HG03139 (cell line): ENCODE measurements around the gene MYO7B.
A peak's percentile ranks its signal among the peaks of the same experiment; 100 is the strongest.
"Not testable (repeated sequence)": the region's sequence is repeated elsewhere in the genome, so short reads cannot be mapped to it uniquely, and the experiment has no call there.

ENCODE experiments used
- ATAC-seq: cut with Tn5 transposase; IDR thresholded peaks from one replicate; pipeline ENCODE4 v1.9.1; 2021; ENCODE audit not compliant: unreplicated experiment

Gene MYO7B

GRCh38 chr2:127551221-127551930, 15.9 kb downstream of the MYO7B start:
- ATAC-seq: no peak

DNA sequence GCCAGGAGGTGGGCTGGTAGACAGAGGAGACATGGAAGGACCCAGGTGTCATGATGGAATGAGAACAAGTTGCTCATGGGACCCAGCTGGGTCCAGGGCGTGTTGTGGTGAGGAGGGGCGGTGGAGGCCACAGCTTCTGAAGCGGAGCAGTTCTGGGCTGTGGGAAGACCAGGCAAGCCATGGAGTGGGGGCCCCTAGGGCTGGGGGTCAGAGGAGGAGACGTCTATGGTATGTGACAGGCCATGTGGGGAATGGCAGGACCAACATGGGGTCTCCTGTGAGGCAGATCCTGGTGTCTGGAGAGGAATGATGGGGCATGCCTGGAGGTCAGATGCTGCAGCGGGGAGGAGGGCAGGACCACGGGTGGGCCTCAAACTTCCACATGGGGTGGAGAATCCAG, 16.9 kb downstream of the MYO7B start:
- no peak for ATAC-seq

DNA sequence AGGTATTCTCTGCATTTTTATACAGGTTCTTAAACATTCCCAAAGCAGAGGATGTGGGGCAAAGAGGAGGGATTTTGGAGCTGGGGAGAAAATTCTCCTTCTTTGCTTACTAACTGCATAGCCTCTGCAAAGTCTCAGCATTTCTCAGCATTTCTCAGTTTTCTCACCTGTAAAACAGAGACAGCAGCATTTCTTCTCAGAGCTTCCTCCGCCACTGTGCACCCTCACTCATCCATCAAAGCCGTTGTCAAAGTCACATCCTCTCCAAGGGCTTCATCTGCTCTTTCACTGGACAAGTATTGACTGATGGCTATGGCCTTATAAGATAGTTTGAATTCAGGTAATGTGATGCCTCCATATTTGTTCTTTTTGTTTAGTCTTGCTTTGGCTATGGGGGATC, 17.4 kb downstream of the MYO7B start:
- no peak for ATAC-seq

DNA sequence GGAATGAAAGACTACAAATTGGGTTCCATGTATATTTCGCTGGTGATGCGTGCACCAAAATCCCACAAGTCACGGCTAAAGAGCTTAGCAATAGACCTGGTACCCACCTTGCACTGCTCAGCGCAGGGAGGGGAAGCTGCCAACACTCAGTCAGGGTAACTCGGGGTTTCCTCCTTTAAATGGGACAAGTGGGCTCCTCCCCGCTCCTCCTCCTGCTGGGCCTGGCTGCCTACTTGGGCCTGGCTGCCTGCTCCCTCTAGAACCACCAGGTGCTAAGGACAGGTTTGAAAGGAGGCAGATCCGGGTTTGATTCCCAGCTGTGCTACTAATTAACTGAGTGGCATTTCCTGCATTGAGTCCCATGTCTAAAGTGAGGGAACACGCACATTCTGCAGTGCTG, 23.4 kb downstream of the MYO7B start:
- ATAC-seq: no peak

GRCh38 chr2:127559454-127559853, 24.0 kb downstream of the MYO7B start:
- ATAC-seq: no peak

DNA sequence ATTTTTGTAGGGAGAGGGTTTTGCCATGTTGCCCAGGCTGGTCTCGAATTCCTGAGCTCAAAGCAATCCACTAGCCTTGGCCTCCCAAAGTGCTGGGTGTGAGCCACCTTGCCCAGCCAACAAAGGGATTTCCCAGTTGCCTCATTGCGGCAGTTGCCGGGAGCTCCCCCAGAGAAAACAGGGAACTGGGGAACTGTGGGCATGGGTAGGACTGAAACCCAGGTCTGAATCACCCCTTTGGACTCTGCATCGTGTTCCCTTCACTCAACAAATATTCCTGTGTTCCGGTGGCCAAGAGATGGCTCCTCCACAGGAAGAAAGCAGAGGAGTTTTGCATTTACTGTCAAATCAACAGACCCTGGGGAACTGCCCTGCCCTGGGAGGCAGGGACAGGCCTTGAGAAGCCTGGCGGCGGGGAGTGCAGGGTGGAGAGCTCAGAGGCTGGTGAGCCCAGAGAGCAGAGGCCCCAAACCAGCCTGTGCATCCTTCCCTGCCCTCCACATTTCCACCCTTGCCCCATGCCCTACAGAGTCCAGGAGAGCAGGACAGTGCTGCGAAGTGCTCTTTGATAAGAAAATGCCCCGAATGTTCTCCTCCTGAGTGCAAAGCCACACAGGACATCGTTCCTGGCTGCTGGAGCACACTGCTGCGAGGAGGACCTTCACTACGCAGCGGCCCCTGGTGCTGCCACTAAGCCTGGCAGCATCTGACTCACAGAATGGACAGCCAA, 24.9 kb downstream of the MYO7B start:
- no peak for ATAC-seq

- ATAC-seq: no peak
These were observed 25.4 kb downstream of the MYO7B start for GRCh38 chr2:127560931-127561280.

DNA sequence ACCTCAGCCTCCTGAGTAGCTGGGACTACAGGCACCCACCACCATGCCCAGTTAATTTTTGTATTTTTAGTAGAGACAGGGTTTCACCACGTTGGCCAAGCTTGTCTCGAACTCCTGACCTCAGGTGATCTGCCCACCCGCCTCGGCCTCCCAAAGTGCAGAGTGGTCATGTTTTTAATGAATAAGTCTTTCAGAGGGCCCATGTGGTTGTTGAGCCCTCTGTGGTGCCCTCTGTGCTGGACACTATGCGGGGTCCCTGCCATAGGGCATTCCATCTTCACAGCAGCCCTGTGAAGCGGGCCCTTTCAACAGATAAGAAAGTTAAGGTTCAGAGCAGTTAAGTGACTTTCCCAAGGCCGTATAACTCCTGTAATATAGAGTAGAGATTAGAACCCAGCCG, 25.9 kb downstream of the MYO7B start:
- ATAC-seq: no peak

GRCh38 chr2:127562936-127563335, 27.5 kb downstream of the MYO7B start:
- ATAC-seq: no peak

DNA sequence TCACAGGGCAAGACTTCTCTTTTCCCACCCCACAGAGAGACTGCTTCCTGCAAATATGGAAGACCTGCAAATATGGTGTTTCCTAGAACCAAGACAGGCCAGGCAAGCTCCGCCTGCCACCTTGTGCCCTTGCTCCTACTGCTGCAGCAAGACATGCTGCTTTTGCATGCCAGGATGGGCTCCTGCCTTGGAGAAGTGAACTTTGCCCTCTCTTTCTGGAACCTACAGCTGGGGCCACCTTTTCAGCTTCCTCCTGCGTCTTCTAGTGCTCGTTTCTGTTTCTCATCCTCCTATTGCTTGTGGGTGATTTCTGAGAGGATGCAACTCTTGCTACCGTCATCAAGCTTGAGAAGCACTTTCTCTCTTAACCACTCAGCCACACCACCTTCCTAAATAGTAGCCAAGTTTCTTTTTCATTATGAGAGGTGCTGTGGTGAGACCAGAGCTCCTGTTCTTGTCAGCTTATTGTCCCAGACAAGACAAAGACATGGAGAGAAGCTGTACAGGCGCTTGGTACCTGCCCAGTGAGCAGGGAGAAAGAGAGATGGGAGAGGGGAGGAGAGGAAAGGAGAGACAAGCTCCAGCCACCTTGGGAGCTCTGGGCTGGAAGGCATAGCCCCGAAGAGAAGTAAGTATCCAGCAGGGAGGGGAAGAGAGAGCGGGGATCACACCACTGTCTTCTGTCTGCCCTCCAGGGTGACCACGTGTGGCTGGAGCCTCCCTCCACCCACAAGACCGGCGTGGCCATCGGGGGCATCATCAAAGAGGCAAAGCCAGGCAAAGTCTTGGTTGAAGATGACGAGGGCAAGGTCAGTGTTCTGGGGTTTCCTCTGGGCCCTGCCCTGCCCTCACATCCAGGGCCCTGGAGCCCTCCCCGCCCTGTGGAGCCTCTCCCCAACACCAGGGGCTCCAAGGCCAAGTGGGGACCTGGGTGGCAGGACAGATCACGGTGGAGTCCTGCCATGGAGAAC, 28.3 kb downstream of the MYO7B start:
- ATAC-seq: peak; percentile 93

GRCh38 chr2:127564429-127565260, 29.2 kb downstream of the MYO7B start:
- ATAC-seq: no peak

GRCh38 chr2:127565261-127566138, 30.0 kb downstream of the MYO7B start:
- ATAC-seq: no peak

DNA sequence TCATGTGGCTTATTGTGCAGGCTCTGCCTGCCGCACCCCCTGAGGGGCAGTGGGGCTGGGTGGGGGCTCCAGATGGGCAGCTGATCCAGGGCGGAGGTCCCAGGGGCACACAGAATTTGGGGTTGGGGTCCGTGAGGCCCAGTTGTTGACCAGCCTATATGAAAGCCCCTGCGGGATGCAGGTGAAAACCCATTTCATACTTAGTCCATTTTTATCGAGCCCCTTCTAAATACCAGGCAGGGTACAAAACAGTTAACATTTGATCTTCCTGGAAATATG, 30.6 kb downstream of the MYO7B start:
- no peak for ATAC-seq

DNA sequence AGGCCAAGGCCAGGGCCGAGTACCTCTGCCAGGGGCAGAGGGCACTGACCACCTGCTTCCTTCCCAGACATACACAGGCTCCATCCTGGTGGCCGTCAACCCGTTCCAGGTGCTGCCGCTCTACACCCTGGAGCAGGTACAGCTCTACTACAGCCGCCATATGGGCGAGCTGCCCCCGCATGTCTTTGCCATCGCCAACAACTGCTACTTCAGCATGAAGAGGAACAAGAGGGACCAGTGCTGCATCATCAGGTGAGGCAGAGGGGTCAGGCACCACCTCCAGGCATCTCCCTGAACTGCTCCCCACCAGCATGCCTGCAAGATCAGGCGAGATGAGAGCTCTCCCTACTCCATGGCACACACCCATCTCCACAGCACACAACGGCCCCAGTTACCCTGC, 31.1 kb downstream of the MYO7B start:
- ATAC-seq: no peak

GRCh38 chr2:127567351-127567854, 31.9 kb downstream of the MYO7B start:
- no peak for ATAC-seq

- no peak for ATAC-seq
These were observed 32.6 kb downstream of the MYO7B start for GRCh38 chr2:127568128-127568527.

DNA sequence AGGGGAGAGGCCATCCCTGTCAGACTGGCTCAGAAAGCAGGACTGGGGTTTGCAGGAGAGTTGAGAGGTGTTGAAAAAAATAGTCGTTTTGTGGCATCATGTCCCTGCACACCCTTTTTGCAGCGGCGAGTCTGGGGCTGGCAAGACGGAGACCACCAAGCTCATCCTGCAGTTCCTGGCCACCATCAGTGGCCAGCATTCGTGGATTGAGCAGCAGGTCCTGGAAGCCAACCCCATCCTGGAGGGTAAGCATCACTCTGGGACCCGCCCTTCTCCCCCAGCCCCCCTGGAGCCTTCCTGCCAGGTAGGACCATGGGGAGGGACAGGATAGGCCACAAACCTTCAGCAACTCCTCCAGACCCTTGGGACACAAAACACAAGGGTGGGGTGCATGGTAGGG, 34.2 kb downstream of the MYO7B start:
- ATAC-seq: no peak

GRCh38 chr2:127570282-127571250, 35.1 kb downstream of the MYO7B start:
- ATAC-seq: no peak

DNA sequence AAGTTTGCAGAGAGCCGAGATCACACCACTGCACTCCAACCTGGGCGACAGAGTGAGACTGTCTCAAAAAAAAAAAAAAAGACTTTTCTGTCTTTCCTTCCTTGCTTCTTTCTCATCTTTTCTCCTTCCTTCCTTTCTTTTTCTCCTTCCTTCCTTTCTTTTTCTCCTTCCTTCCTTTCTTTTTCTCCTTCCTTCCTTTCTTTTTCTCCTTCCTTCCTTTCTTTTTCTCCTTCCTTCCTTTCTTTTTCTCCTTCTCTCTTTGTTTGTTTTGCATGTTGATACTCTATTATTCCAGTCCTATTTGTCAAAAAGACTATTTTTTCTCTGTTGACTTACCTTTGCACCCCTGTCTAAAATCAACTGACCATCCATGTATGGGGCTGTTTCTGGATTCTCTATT, 36.9 kb downstream of the MYO7B start:
- not testable (repeated sequence) for ATAC-seq
